ENCODE data around the gene NET1.

GRCh38 chr10:5503477-5503835, 91.1 kb downstream of the NET1 start:
- TF ChIP-seq CTCF (IDR thresholded peaks at IDR 0.05; ENCODE audit: borderline replicate concordance, extremely low read depth, low read length, poor library complexity, severe bottlenecking), result no peak
- no peak for TF ChIP-seq EZH2 (IDR thresholded peaks at IDR 0.05; ENCODE audit: borderline replicate concordance, low read depth, low read length, severe bottlenecking)
